ENCODE measurements around the gene MFSD2A.
A peak's percentile ranks its signal among the peaks of the same experiment; 100 is the strongest.
"Not testable (repeated sequence)": the region's sequence is repeated elsewhere in the genome, so short reads cannot be mapped to it uniquely, and the experiment has no call there.

The MFSD2A gene

DNA sequence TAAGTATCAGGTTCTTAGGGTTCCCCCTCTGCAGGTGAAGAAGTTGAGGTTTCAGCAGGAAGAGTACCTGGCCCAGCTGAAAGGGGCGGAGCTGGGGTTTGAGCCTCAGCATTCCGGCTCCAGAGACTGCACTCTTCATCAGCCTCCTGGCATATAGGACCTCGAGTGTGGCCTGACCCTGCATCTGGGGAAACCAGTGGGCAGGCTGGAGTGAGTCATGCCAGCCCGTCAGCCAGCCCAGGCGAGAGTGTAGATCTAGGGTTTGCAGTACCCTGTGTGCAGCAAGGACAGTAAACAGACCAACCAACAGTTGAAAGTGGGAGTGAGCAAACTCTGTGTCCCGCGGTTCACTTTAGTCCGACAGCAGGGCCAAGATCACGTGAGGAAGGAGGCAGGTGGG, 14.1 kb downstream of the MFSD2A start:
- DNase-seq = no peak

DNA sequence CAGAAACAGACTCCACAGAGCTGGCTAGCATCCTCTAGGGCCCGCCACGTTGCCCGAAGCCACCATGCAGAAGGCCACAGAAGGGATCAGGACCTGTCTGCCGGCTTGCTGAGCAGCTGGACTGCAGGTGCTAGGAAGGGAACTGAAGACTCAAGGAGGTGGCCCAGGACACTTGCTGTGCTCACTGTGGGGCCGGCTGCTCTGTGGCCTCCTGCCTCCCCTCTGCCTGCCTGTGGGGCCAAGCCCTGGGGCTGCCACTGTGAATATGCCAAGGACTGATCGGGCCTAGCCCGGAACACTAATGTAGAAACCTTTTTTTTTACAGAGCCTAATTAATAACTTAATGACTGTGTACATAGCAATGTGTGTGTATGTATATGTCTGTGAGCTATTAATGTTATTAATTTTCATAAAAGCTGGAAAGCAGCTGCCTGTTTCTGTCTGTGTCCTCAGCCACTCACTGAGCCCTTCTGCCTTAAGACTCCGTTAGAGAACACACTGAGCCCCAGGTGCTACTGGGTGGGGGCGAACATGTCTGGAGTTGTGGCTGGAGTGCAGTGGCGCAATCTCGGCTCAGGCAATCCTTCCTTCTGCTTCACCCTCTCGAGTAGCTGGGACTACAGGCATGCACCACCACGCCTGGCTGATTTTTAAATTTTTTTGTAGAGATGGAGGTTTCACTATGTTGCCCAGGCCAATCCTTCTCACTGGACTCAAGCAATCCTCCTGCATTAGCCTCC, 14.8 kb downstream of the MFSD2A start:
- DNase-seq = no peak

- DNase-seq = no peak
Measured at GRCh38 chr1:39970274-39970673, 15.3 kb downstream of the MFSD2A start.

GRCh38 chr1:39971138-39971537, 16.2 kb downstream of the MFSD2A start:
- DNase-seq = no peak

- DNase-seq = peak; percentile 63
Measured at GRCh38 chr1:39973503-39974135, 18.7 kb downstream of the MFSD2A start.

- DNase-seq = no peak
Measured at GRCh38 chr1:39976732-39977131, 21.8 kb downstream of the MFSD2A start.

- peak; percentile 33 for DNase-seq
Measured at GRCh38 chr1:39977202-39977601, 22.3 kb downstream of the MFSD2A start.

GRCh38 chr1:39979654-39980053, 24.7 kb downstream of the MFSD2A start:
- no peak for DNase-seq

GRCh38 chr1:39980555-39981313, 25.8 kb downstream of the MFSD2A start:
- DNase-seq = no peak

- no peak for DNase-seq
Measured at GRCh38 chr1:39981385-39981784, 26.4 kb downstream of the MFSD2A start.

GRCh38 chr1:39981945-39982344, 27.0 kb downstream of the MFSD2A start:
- DNase-seq = peak; percentile 85

- not testable (repeated sequence) for DNase-seq
Measured at GRCh38 chr1:39984480-39984879, 29.5 kb downstream of the MFSD2A start.

- no peak for DNase-seq
Measured at GRCh38 chr1:39984951-39985350, 30.0 kb downstream of the MFSD2A start.

GRCh38 chr1:39987869-39988268, 32.9 kb downstream of the MFSD2A start:
- DNase-seq = no peak

DNA sequence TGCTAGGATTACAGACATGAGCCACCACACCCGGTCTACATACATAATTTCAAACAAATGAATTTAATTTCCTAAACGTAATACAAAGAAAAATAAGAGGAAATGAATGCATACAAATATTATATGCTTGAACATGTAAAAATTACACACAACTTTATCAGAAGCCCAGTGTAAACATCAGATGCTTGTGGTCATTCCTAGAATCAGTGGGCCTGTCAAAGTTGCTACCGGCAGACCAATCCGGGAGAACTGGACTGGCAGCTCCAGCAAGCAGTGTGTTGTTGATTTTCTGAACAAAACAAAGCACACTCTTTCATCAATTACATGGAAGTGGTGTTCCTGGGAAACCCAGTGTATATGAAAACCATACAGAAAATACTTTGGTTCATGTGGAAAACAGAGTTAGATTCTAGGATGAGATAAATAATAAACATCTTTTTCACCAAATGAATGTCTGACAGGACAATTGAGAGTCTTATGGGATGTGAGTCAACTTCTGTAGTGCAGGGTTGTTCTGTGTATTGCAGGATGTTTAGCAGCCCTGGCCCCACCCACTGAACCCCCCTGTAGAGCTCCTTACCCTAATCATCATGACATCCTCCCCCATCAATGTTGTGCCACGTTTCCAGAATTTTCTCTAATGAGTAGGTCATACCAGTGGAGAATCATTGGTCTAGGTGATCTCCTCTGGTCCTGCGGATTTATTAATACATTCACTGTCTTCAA, 33.8 kb downstream of the MFSD2A start:
- DNase-seq = no peak

DNA sequence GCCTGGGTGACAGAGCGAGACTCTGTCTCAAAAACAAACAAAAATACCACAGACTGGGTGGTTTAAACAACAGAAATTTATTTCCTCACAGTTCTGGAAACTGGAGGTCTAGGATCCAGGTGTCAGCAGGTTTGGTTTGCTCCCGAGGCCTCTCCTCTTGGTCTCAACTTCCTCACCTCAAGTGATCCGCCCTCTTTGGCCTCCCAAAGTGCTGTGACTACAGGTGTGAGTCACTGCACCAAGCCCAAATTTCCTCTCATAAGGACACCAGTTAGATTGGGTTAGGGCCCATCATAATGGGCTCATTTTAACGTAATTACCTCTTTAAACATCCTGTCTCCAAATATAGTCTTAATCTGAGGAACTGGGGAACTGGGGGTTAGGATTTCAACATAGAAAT, 35.5 kb downstream of the MFSD2A start:
- no peak for DNase-seq

DNA sequence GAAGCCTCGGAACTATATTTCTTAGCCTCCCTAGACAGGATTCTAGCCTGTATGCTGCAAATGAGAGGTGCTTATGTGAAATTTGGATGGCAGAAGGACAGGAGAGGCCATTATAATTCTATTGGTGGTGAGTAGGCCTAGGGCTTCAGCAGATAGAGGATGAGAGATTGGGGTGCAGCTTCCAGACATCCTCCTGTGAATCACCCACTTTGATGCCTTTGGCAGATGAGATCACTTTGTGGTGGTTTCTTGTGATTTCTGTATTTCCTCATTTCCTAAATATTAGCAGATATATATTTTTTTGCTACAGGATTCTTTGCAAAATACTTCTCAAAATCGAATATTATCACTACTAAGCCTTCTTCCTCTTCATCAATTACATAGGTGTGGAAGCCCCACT, 37.3 kb downstream of the MFSD2A start:
- DNase-seq = peak; percentile 9

DNA sequence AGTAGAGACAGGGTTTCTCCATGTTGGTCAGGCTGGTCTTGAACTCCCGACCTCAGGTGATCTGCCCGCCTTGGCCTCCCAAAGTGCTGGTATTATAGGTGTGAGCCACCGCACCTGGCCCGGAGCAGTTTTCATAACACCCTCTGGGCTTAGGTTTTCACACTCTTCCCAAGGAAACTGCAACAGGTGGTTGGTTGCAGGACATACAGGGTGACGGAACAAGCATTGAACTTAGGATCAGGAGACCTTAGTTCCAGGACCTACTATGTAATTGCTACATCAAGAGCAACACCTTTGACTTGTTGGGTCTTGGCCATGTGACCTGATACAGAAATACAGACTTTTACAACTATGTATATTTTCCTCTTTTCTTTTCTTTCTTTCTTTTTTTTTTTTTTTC, 37.9 kb downstream of the MFSD2A start:
- no peak for DNase-seq

GRCh38 chr1:39995973-39996393, 41.0 kb downstream of the MFSD2A start:
- DNase-seq = peak; percentile 7

DNA sequence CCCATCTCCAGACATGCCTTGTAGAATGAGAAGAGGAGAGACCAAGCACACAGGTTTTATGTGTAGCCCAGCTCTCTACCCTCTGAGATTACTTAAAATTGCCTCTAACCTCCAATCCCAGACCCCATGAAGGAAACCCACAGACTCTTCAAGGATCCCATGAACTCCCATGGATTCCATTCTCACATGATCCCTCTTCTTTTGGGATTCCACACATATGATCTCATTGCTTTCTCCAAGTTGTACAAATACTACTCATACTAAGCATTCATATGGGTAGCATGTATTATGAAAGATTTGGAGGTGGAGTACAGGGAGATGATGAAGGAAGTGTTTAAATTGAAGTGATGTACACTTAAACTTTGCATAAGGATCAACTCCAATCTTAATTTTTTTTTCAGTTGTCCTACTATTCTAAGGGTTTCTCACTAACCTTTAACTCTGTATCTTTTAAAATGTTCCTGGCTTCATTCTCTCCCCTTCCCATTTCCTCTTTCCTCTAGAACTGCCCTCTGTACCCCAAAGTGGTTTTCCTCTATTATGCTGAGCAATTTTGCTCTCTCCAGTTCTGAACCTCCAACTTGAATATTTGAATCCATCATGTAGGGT, 41.6 kb downstream of the MFSD2A start:
- DNase-seq = peak; percentile 42

DNA sequence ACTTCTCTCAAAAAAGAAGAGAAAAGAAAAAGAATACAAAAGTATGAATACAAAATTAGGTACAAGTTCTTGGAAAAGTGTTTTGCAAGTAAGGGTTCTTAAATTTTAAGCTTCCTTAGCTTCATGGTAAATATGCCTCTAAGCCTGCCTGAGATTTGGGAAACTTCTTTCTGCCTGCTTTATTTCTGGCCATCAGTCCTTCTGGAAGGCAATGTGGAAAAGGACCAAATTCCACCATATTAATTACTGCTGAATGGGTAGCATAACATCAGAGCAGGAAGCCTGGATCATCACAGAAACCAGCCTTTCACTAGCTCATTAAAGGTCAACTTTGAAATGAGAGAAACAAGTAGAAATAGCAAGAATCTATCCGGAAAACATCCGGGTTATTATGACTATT, 46.5 kb downstream of the MFSD2A start:
- DNase-seq = no peak
